ENCODE results near the gene CREB3L2. TPM values are rescaled to one million over a fixed set of nuclear protein-coding genes. Genes with fewer than 3 reads are reported as not detected.
A peak's percentile ranks its signal among the peaks of the same experiment; 100 is the strongest.

CREB3L2 gene
- total RNA-seq, 1 experiment from 2014 or later: 49.8 TPM

DNA sequence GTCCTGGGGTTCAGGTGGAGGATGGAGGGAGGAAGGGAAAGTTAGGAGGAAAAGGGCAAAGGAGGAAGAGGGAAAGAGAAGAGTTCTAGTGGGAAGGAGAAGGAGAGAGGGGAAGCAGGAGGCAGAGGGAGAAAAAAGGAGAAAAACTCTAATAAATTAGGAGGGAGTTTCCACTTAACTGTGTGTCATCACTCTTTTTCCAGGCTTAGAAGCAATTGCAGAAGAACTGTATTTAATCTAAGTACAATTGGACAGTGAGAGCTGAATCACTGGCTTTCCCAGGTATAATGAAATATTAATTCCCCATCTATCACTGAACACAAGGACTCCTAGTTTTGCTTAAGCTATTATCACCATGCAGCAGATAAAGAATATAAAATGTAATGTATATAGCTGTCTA is 76.8 kb downstream of the CREB3L2 start (continued):
- TF ChIP-seq REST (IDR thresholded peaks at IDR 0.05; ENCODE audit: low read depth): no peak
- no peak for TF ChIP-seq POLR2A (IDR thresholded peaks at IDR 0.05; ENCODE audit: borderline replicate concordance, extremely low read depth, insufficient read depth, insufficient read length)
- TF ChIP-seq EGR1 (IDR thresholded peaks at IDR 0.05; ENCODE audit: low read depth): no peak
- TF ChIP-seq SIN3A (IDR thresholded peaks at IDR 0.05; ENCODE audit: low read depth): no peak

- intact Hi-C loops (cut with micrococcal nuclease): no loop called here
- no peaks in the 10 kb centered on the region for H3K9me2 ChIP-seq (ENCODE audit: insufficient read depth)
- H3K4me2 ChIP-seq (ENCODE audit: low read length): no peak overlapping the region
- no peak overlapping the region for H3K27ac ChIP-seq (ENCODE audit: low read depth, low read length)
- H3K4me3 ChIP-seq (replicated peaks in 1 of 2; ENCODE audit: low read depth in 1 of 2, low read length in 2 of 2): no peak overlapping the region
- no peaks in the 10 kb centered on the region for H3K79me2 ChIP-seq (ENCODE audit: insufficient read depth, low read length)
- no peaks in the 10 kb centered on the region; the same call in 1 of the 2 replicates for H4K20me1 ChIP-seq (ENCODE audit: insufficient read depth)
- H3K9me3 ChIP-seq (ENCODE audit: control insufficient read depth in 1 of 2, insufficient read depth in 1 of 2, low read depth in 1 of 2, low read length in 2 of 2): no peaks in the 10 kb centered on the region
- TF ChIP-seq, protein P1, sequence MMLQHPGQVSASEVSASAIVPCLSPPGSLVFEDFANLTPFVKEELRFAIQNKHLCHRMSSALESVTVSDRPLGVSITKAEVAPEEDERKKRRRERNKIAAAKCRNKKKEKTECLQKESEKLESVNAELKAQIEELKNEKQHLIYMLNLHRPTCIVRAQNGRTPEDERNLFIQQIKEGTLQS (IDR thresholded peaks at IDR 0.05): no peak
- no peak for TF ChIP-seq ZFX (IDR thresholded peaks at IDR 0.05)
- no peak for TF ChIP-seq REST (IDR thresholded peaks at IDR 0.05; ENCODE audit: low read depth)
- no peak for TF ChIP-seq JUND (IDR thresholded peaks at IDR 0.05)
- TF ChIP-seq SRF (IDR thresholded peaks at IDR 0.05; ENCODE audit: low read depth): no peak
- TF ChIP-seq ZNF274 (IDR thresholded peaks at IDR 0.05; ENCODE audit: low read depth, low read length): no peak
- BruUV-seq (replicated peaks): TSS peak; percentile 6
- ChIA-PET RAD21 (ENCODE audit: low non-redundant PET in 1 of 2, low total read pairs in 2 of 2, uncharacterized antibody in 2 of 2, unreplicated experiment in 2 of 2) (no interaction called here), CTCF (no interaction called here), POLR2A (no interaction called here)
- H3K36me3 ChIP-seq (ENCODE audit: control insufficient read depth in 1 of 2, insufficient read depth in 2 of 2, low read length in 2 of 2): no peaks in the 10 kb centered on the region
- ATAC-seq (no peak), DNase-seq (ENCODE audit: low read depth, low spot score) (no peak)
- H3K4me1 ChIP-seq (ENCODE audit: control insufficient read depth in 1 of 2, insufficient read depth in 2 of 2, low read length in 2 of 2): no peaks in the 10 kb centered on the region
- no peak overlapping the region for H2AFZ ChIP-seq (ENCODE audit: low read depth, low read length, poor library complexity, severe bottlenecking)
- no peaks in the 10 kb centered on the region for H3K27me3 ChIP-seq (ENCODE audit: insufficient read depth, low read length)
- H3K9ac ChIP-seq (ENCODE audit: low read length): no peak overlapping the region
These were observed 78.5 kb downstream of the CREB3L2 start for GRCh38 chr7:137923380-137923779.

All from HCT116 (cell line).